IMR-90 (cell line): ENCODE results near the gene PLTP. TPM values are rescaled to one million over a fixed set of nuclear protein-coding genes. Genes with fewer than 3 reads are reported as not detected.

Experiments
- ATAC-seq: fragments of 200-7000 bp; cut with Tn5 transposase; 2 replicates; pipeline ENCODE4 v1.9.1; 2020; ENCODE audit warnings: low read depth, mild to moderate bottlenecking, moderate library complexity
- BruUV-seq: library from RNA; stranded (reverse); fragments of 400-500 nt; replicated peaks from 2 replicates; lab custom pipeline; 2021; lab: Mats Ljungman, UMichigan
- CTCF ChIA-PET: fragments of 300-600 bp; formaldehyde crosslinking; extraction: SDS; loops from one replicate; lab custom pipeline; 2021; ENCODE audit warnings: antibody characterized with exemption; lab: Yijun Ruan, JAX
- POLR2A ChIA-PET: fragments of 300-600 bp; sonication (Branson Sonifier 250); formaldehyde crosslinking; loops from one replicate; lab custom pipeline; 2022; ENCODE audit warnings: antibody characterized with exemption; ENCODE audit not compliant: unreplicated experiment; lab: Charles Lee
- DNase-seq: peaks from one replicate; pipeline ENCODE4 v3.0.0; 2013
- H2AFZ ChIP-seq: replicated peaks from 2 replicates; pipeline ENCODE3; 2013; ENCODE audit warnings: low read length, mild to moderate bottlenecking; ENCODE audit not compliant: poor library complexity
- H2AK5ac ChIP-seq: 2 replicates; pipeline ENCODE4 v1.6.1; 2013; ENCODE audit warnings: low read depth, low read length, inconsistent platforms
- H2AK9ac ChIP-seq: replicated peaks from 2 replicates; pipeline ENCODE3; 2013; ENCODE audit warnings: mild to moderate bottlenecking, low read depth, low read length, moderate library complexity; ENCODE audit not compliant: poor library complexity
- H2BK120ac ChIP-seq: 2 replicates; pipeline ENCODE4 v1.6.1; 2013; ENCODE audit warnings: low read depth, low read length, inconsistent platforms
- H2BK15ac ChIP-seq: 3 replicates; pipeline ENCODE4 v1.6.1; 2013; ENCODE audit warnings: low read depth, low read length, inconsistent platforms
- H2BK20ac ChIP-seq: 2 replicates; pipeline ENCODE4 v1.6.1; 2013; ENCODE audit warnings: low read depth, mild to moderate bottlenecking, inconsistent platforms, low read length, moderate library complexity
- H2BK5ac ChIP-seq: 2 replicates; pipeline ENCODE4 v1.6.1; 2013; ENCODE audit warnings: mild to moderate bottlenecking, low read depth, low read length, inconsistent platforms; ENCODE audit not compliant: poor library complexity, severe bottlenecking
- H3K14ac ChIP-seq: replicated peaks from 2 replicates; pipeline ENCODE4 v1.6.1; 2013; ENCODE audit warnings: low read depth, low read length, inconsistent platforms
- H3K18ac ChIP-seq: 2 replicates; pipeline ENCODE4 v1.6.1; 2013; ENCODE audit warnings: low read depth, low read length, control low read depth
- H3K23ac ChIP-seq: 2 replicates; pipeline ENCODE4 v1.6.1; 2013; ENCODE audit warnings: low read depth, low read length, inconsistent platforms
- H3K27ac ChIP-seq: 2 replicates; pipeline ENCODE4 v1.5.1; 2013; ENCODE audit warnings: mild to moderate bottlenecking, control low read depth, low read length; ENCODE audit not compliant: insufficient read depth
- H3K27me3 ChIP-seq: 2 replicates; pipeline ENCODE4 v1.6.1; 2013; ENCODE audit warnings: low read length; ENCODE audit not compliant: control insufficient read depth, insufficient read depth
- H3K36me3 ChIP-seq: 2 replicates; pipeline ENCODE4 v1.6.1; 2013; ENCODE audit warnings: low read length, mixed read lengths; ENCODE audit not compliant: control insufficient read depth, insufficient read depth
- H3K4ac ChIP-seq: 2 replicates; pipeline ENCODE4 v1.6.1; 2013; ENCODE audit warnings: low read depth, low read length, inconsistent platforms
- H3K4me1 ChIP-seq: 2 replicates; pipeline ENCODE4 v1.6.1; 2013; ENCODE audit warnings: low read length, mixed read lengths; ENCODE audit not compliant: control insufficient read depth, insufficient read depth
- H3K4me2 ChIP-seq: 2 replicates; pipeline ENCODE4 v1.6.1; 2013; ENCODE audit warnings: low read depth, mild to moderate bottlenecking, control low read depth, low read length, moderate library complexity
- H3K4me3 ChIP-seq: 2 replicates; pipeline ENCODE4 v1.5.1; 2013; ENCODE audit warnings: low read depth, mild to moderate bottlenecking, control low read depth, low read length, moderate library complexity; ENCODE audit not compliant: insufficient read depth
- H3K56ac ChIP-seq: 2 replicates; pipeline ENCODE4 v1.6.1; 2013; ENCODE audit warnings: low read length, inconsistent platforms; ENCODE audit not compliant: insufficient read depth; ENCODE audit errors: extremely low read depth
- H3K79me1 ChIP-seq, 2 experiments: 2 replicates each; pipeline ENCODE4 v1.6.1; 2013; ENCODE audit warnings: low read length in 2 of 2, inconsistent platforms in 1 of 2, low read depth in 1 of 2
- H3K9ac ChIP-seq: 2 replicates; pipeline ENCODE4 v1.6.1; 2013; ENCODE audit warnings: low read depth, low read length, control low read depth
- H3K9me1 ChIP-seq: 2 replicates; pipeline ENCODE4 v1.6.1; 2013; ENCODE audit warnings: low read length, inconsistent platforms; ENCODE audit not compliant: insufficient read depth
- H3K9me3 ChIP-seq: 2 replicates; pipeline ENCODE4 v1.6.1; 2013; ENCODE audit warnings: low read length; ENCODE audit not compliant: control insufficient read depth, insufficient read depth
- H4K20me1 ChIP-seq: 2 replicates; pipeline ENCODE4 v1.6.1; 2013; ENCODE audit warnings: low read length, inconsistent platforms; ENCODE audit not compliant: insufficient read depth
- H4K5ac ChIP-seq: 2 replicates; pipeline ENCODE4 v1.6.1; 2013; ENCODE audit warnings: mild to moderate bottlenecking, low read depth, low read length, control low read depth
- H4K8ac ChIP-seq, 2 experiments: 2 replicates each; pipeline ENCODE4 v1.6.1; 2013; ENCODE audit warnings: low read depth in 2 of 2, low read length in 2 of 2, control low read depth in 1 of 2, inconsistent platforms in 1 of 2
- H4K91ac ChIP-seq: 2 replicates; pipeline ENCODE4 v1.6.1; 2013; ENCODE audit warnings: low read depth, low read length, inconsistent platforms; ENCODE audit not compliant: insufficient read depth
- CHD1 ChIP-seq: IDR thresholded peaks from 2 replicates; pipeline ENCODE4 v1.6.1; 2012; ENCODE audit warnings: low read depth, low read length, improper control_type of control experiment
- FOS ChIP-seq: fragments of 150-350 bp; IDR thresholded peaks from 2 replicates; pipeline ENCODE4 v1.6.1; 2016; ENCODE audit warnings: low read depth, low read length
- RAD21 ChIP-seq: IDR thresholded peaks from 2 replicates; pipeline ENCODE4 v1.6.1; 2012; ENCODE audit warnings: low read length, improper control_type of control experiment
- RFX5 ChIP-seq: IDR thresholded peaks from 2 replicates; pipeline ENCODE4 v1.8.0; 2012; ENCODE audit warnings: low read depth, mild to moderate bottlenecking, low read length, moderate library complexity
- SMC3 ChIP-seq: fragments of 150-350 bp; IDR thresholded peaks from 2 replicates; pipeline ENCODE4 v1.6.1; 2016; ENCODE audit warnings: low read depth, mild to moderate bottlenecking, antibody characterized with exemption, low read length, moderate library complexity
- WGBS, 2 experiments: methylation state at CpG; one replicate each; pipeline versions ENCODE4 v1.1.5 to v1.1.7; 2013; ENCODE audit warnings: missing lambda C conversion rate in 2 of 2; ENCODE audit not compliant: insufficient read length in 1 of 2; ENCODE audit errors: extremely low coverage in 2 of 2; 5-methylcytosine and 5-hydroxymethylcytosine counted together
- dilution Hi-C: fragments of 300-500 bp; cut with HindIII; formaldehyde crosslinking; loops from one replicate; pipeline ENCODE4 v1.14.3; 2018; ENCODE audit warnings: low sequenced_read_pairs; ENCODE audit not compliant: unreplicated experiment
- in situ Hi-C: fragments of 300-500 bp; cut with MboI; formaldehyde crosslinking; loops from 3 replicates; pipeline ENCODE4 v1.14.3; 2019; ENCODE audit warnings: low sequenced_read_pairs, inconsistent platforms, mixed read lengths
- intact Hi-C: fragments of 100-400 bp; cut with micrococcal nuclease; formaldehyde crosslinking; loops from 2 replicates; pipeline ENCODE4 v1.10.0; 2022
- polyA plus RNA-seq, 3 experiments: library from polyadenylated mRNA; depleted of rRNA; stranded (reverse); fragments of >200 nt; gene quantifications; 2 replicates each; pipeline ENCODE4 v1.2.3, GENCODE V29; 2012; ENCODE audit warnings: low replicate concordance in 1 of 3
- total RNA-seq: library from RNA; depleted of rRNA; stranded (reverse); fragments of >200 nt; gene quantifications from 2 replicates; pipeline ENCODE4 v1.2.3, GENCODE V29; 2012

The PLTP gene
- total and polyA plus RNA-seq, 2 of the 4 experiments (the other 2 are of a cell fraction): 5.4 to 55.8 TPM

- H3K27ac ChIP-seq: no peak overlapping the region
- no peak overlapping the region for H2BK5ac ChIP-seq
- no peak overlapping the region for H4K8ac ChIP-seq
- no peak overlapping the region for H2AK5ac ChIP-seq
- no peak overlapping the region for H3K56ac ChIP-seq
- no TSS peak for BruUV-seq
- peaks cover 7% of the 10 kb centered on the region; the same call in 1 of the 2 replicates for H3K9me1 ChIP-seq
- TF ChIP-seq CHD1 (no peak), RFX5 (no peak), RAD21 (no peak), SMC3 (no peak), FOS (no peak)
- H3K4me2 ChIP-seq: no peak overlapping the region
- no peak overlapping the region for H3K14ac ChIP-seq
- peaks cover 0 to 2% of the 10 kb centered on the region in 2 experiments; a peak in 1 of 4 replicates for H3K79me1 ChIP-seq
- no peak overlapping the region for H2BK20ac ChIP-seq
- ATAC-seq (no peak), DNase-seq (no peak)
- H4K5ac ChIP-seq: no peak overlapping the region
- CTCF ChIA-PET: no interaction called here
- H4K20me1 ChIP-seq: peaks cover 7% of the 10 kb centered on the region; the same call in 1 of the 2 replicates
- H3K4me3 ChIP-seq: no peak overlapping the region
- H3K36me3 ChIP-seq: peaks cover 84% of the 10 kb centered on the region
- no peak overlapping the region for H2AK9ac ChIP-seq
- intact Hi-C loops (no loop called here), in situ Hi-C loops (no loop called here), dilution Hi-C loops (no loop called here)
- no peaks in the 10 kb centered on the region for H3K27me3 ChIP-seq
- H4K91ac ChIP-seq: no peak overlapping the region
- no peaks in the 10 kb centered on the region for H3K9me3 ChIP-seq
- H3K9ac ChIP-seq: no peak overlapping the region
- no peaks in the 10 kb centered on the region for H3K4me1 ChIP-seq
- WGBS, 2 experiments: 92% methylated on average over 2 of the region's 9 CpGs; no CpG with 5 or more reads in 1 of the 2 experiments
- H2BK120ac ChIP-seq: no peak overlapping the region
- H2BK15ac ChIP-seq: no peak overlapping the region
- POLR2A ChIA-PET: interaction anchor here (0.5 kb wide), 1 partner anchor 159 kb away, joined by 3 read pairs; the partner anchor contains the start of gene WFDC3
- H3K4ac ChIP-seq: no peak overlapping the region
- H2AFZ ChIP-seq: no peak overlapping the region
- H3K18ac ChIP-seq: no peak overlapping the region
- H3K23ac ChIP-seq: no peak overlapping the region
These were observed 38.3 kb upstream of the PLTP start for GRCh38 chr20:45950330-45950646.
